ENCODE data around the gene CBLIF.
"Not testable (repeated sequence)": the region's sequence is repeated elsewhere in the genome, so short reads cannot be mapped to it uniquely, and the experiment has no call there.

Gene CBLIF

DNA sequence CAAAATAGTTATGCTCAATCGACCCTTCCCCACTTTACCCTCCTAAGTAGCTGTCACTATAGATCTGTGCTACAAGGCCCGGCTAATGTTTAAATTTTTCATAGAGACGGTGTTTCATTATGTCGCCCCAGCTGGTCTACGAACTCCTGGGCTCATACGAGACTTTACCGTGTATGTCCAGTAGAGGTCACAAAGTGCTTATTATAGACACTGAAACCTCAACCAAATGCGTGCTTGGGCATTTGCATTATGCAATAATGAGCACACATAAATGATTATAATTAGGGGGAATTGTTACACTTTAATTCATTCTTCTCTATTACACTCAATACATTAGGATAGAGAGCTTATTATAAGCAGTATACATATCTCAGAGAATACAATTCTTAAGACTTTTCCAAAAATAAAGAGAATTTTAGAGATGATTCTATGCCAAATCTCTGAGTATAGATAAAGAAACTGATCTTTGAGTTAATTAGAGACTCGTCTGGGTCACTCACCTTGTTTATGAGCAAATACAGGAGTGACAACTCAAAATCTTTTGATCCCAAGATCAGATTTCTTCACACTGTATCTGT, 22.2 kb downstream of the CBLIF start:
- TF ChIP-seq POLR2A (IDR thresholded peaks at IDR 0.05; ENCODE audit: low read depth, low read length): no peak
- peak; percentile 15 for DNase-seq (ENCODE audit: insufficient read length, low spot score)
- FAIRE-seq: peak; percentile 92

GRCh38 chr11:59818572-59818971, 26.7 kb downstream of the CBLIF start:
- DNase-seq (ENCODE audit: insufficient read length, low spot score) (no peak), FAIRE-seq (no peak)
- no peak for TF ChIP-seq POLR2A (IDR thresholded peaks at IDR 0.05; ENCODE audit: low read depth, low read length)

DNA sequence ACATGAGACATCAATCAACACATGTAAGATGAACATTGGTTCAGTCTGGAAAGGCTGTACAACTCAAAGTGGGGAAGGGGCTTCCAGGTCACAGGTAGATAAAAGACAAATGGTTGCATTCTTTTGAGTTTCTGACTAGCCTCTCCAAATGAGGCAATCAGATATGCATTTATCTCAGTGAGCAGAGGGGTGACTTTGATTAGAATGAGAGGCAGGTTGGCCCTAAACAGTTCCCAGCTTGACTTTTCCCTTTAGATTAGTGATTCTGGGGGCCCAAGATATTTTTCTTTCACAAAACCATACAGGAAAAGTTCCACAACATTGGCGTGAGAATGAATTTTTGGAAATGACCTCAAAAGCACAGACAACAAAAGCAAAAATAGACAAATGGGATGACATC, 28.9 kb downstream of the CBLIF start:
- not testable (repeated sequence) for DNase-seq (ENCODE audit: insufficient read length, low spot score); FAIRE-seq

- DNase-seq (ENCODE audit: insufficient read length, low spot score): no peak
- no peak for TF ChIP-seq POLR2A (IDR thresholded peaks at IDR 0.05; ENCODE audit: low read depth, low read length)
- no peak for FAIRE-seq
Measured at GRCh38 chr11:59815754-59816153, 29.5 kb downstream of the CBLIF start.

- no peak for FAIRE-seq
- no peak for DNase-seq (ENCODE audit: insufficient read length, low spot score)
- TF ChIP-seq POLR2A (IDR thresholded peaks at IDR 0.05; ENCODE audit: low read depth, low read length): no peak
Measured at GRCh38 chr11:59814021-59814420, 31.3 kb downstream of the CBLIF start.

- FAIRE-seq (no peak), DNase-seq (ENCODE audit: insufficient read length, low spot score) (no peak)
- TF ChIP-seq POLR2A (IDR thresholded peaks at IDR 0.05; ENCODE audit: low read depth, low read length): no peak
Measured at GRCh38 chr11:59813364-59813763, 31.9 kb downstream of the CBLIF start.

DNA sequence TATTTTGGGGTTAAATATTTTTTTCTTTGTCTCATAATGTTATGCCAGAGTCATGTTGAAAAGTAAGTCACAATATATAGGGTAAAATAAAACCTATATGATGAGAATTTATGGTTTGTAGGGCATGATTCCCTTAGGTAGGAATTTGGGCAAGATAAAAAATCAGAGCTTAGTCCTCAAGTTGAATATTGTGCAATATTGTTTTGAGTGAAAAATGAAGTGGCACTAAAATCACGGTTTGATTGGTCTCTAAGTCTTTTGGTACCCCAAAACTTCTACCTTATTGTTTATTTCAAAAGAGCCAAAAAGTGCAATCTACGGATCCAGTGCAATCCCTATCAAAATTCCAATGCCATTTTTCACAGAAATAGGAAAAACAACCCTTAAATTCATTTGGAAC, 33.1 kb downstream of the CBLIF start:
- DNase-seq (ENCODE audit: insufficient read length, low spot score): no peak
- no peak for TF ChIP-seq POLR2A (IDR thresholded peaks at IDR 0.05; ENCODE audit: low read depth, low read length)
- FAIRE-seq: no peak

GRCh38 chr11:59810911-59811259, 34.4 kb downstream of the CBLIF start:
- FAIRE-seq (no peak), DNase-seq (ENCODE audit: insufficient read length, low spot score) (no peak)
- no peak for TF ChIP-seq POLR2A (IDR thresholded peaks at IDR 0.05; ENCODE audit: low read depth, low read length)

DNA sequence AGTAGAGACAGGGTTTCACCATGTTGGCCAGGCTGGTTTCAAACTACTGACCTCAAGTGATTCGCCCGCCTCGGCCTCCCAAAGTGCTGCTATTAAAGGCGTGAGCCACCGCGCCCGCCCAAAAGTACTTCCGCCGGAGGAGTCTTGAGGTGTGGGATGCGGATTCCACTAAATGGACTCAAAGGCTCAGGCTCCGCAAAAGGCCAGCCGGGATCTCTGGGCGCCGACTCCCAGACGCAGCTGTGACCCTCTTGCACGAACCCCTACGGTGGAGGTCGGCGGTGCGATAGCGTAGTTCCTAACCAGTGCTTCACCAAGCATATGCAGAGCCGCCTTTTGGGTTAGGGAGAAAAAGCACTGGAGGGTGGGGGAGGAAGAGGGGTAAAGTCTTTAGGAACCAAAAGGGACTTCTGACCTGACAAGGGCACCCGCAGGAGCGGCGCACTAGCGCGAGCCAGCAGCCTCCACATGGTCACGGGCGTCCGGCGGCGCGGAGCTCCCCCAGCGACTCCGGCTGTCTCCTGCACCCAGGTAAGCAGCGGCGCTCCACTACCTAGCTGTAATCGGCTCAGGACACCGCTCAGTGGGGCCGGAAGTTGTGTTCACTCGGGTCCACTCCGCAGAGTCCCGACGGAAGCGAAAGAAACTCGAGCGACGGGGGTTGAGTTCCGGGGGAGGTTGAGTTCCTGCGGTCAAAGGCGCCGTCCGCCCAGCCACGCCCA, 34.9 kb downstream of the CBLIF start, which contains the start of gene MRPL16:
MRPL16 (minus strand) TSS at position 590 of the 722 bp plus-strand sequence; CDS start at position 470, 120 bp downstream.
- DNase-seq (ENCODE audit: insufficient read length, low spot score) (peak; percentile 72), FAIRE-seq (no peak)
- peak; percentile 61 for TF ChIP-seq POLR2A (IDR thresholded peaks at IDR 0.05; ENCODE audit: low read depth, low read length)

DNA sequence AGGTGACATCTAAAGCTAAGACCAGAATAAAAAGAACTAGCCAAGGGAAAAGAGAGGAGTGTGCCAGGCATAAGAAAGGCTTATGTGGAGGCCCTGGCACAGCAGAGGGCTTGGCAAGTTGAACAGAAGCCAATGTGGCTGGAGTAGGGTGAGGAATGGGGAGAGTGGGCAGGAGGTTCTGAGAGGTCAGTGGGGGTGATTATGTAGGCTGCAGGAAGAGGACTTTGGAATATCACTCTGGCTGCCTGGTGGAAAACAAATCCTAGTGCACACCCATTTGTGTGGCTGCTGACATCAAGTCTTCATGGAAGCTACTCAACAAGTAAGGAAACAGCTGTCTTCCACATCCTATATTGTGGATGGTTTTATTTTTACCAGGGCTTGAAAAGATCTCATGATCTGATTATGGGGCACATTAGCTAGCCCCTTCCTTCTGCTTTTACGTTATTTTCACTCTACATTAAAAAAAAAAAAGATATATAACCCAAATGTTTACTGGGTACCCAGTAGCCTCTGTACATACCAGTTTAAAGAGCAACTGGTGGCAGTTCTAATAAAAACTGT, 38.2 kb downstream of the CBLIF start:
- no peak for TF ChIP-seq POLR2A (IDR thresholded peaks at IDR 0.05; ENCODE audit: low read depth, low read length)
- FAIRE-seq: no peak
- no peak for DNase-seq (ENCODE audit: insufficient read length, low spot score)

- TF ChIP-seq POLR2A (IDR thresholded peaks at IDR 0.05; ENCODE audit: low read depth, low read length): no peak
- no peak for FAIRE-seq
Measured at GRCh38 chr11:59804061-59804460, 41.2 kb downstream of the CBLIF start.

GRCh38 chr11:59802639-59803176, 42.6 kb downstream of the CBLIF start:
- no peak for FAIRE-seq
- no peak for TF ChIP-seq POLR2A (IDR thresholded peaks at IDR 0.05; ENCODE audit: low read depth, low read length)
- DNase-seq (ENCODE audit: insufficient read length, low spot score): no peak

More at GRCh38 chr11:59804061-59804460, 41.2 kb downstream of the CBLIF start:
- no peak for DNase-seq (ENCODE audit: insufficient read length, low spot score)

GRCh38 chr11:59801981-59802638, 43.2 kb downstream of the CBLIF start:
- TF ChIP-seq POLR2A (IDR thresholded peaks at IDR 0.05; ENCODE audit: low read depth, low read length): no peak
- DNase-seq (ENCODE audit: insufficient read length, low spot score) (no peak), FAIRE-seq (no peak)

GRCh38 chr11:59801160-59801706, 44.1 kb downstream of the CBLIF start:
- FAIRE-seq (no peak), DNase-seq (ENCODE audit: insufficient read length, low spot score) (no peak)
- no peak for TF ChIP-seq POLR2A (IDR thresholded peaks at IDR 0.05; ENCODE audit: low read depth, low read length)

Data from H54 (cell line).